Right lobe of liver (tissue), 6 donors: Measurements from ENCODE around the gene CMBL. TPM values are rescaled to one million over a fixed set of nuclear protein-coding genes. Genes with fewer than 3 reads are reported as not detected.

Experiments
- ATAC-seq, 4 donors: fragments of 200-7000 bp; cut with Tn5 transposase; one replicate each; pipeline ENCODE4 v1.9.1; 2020; ENCODE audit warnings: mild to moderate bottlenecking in 4 of 4, moderate library complexity in 4 of 4
- DNase-seq, 3 donors: peaks; one replicate each; pipeline ENCODE4 v3.0.0-alpha.2; 2020
- H3K27ac ChIP-seq, 3 donors: fragments of 200-600 bp; one replicate each; pipeline ENCODE4 v1.8.0; 2022
- H3K27me3 ChIP-seq, 2 donors: fragments of 200-600 bp; one replicate each; pipeline ENCODE4 v1.8.0; 2022
- H3K36me3 ChIP-seq, 4 donors: fragments of 200-600 bp; sonication (generic) in 1 of 4; one replicate each; pipeline versions ENCODE4 v1.5.1 to v1.8.0; 2017 to 2022; ENCODE audit warnings: control low read depth in 1 of 4
- H3K4me1 ChIP-seq, 4 donors: fragments of 200-600 bp; sonication (generic) in 1 of 4; one replicate each; pipeline versions ENCODE4 v1.5.1 to v1.8.0; 2017 to 2022; ENCODE audit warnings: control low read depth in 1 of 4
- H3K4me3 ChIP-seq, 3 donors: fragments of 200-600 bp; one replicate each; pipeline ENCODE4 v1.8.0; 2022
- H3K9me3 ChIP-seq, 4 donors: fragments of 200-600 bp; sonication (generic) in 1 of 4; one replicate each; pipeline versions ENCODE4 v1.5.1 to v1.8.0; 2017 to 2022; ENCODE audit warnings: control low read depth in 1 of 4
- CTCF ChIP-seq, 4 donors: fragments of 200-600 bp in 3 of 4; fragments of 450-650 bp in 1 of 4; IDR thresholded peaks; one replicate each; pipeline versions ENCODE4 v1.5.1 to v1.8.0; 2016 to 2022; ENCODE audit warnings: antibody characterized with exemption in 4 of 4, mild to moderate bottlenecking in 2 of 4
- POLR2A ChIP-seq: fragments of 450-650 bp; IDR thresholded peaks from one replicate; pipeline ENCODE4 v1.6.1; 2017; ENCODE audit warnings: antibody characterized with exemption, mild to moderate bottlenecking
- WGBS: methylation state at CpG from one replicate; pipeline ENCODE4 v1.1.6; 2018; ENCODE audit warnings: low coverage, low lambda C conversion rate; ENCODE audit not compliant: insufficient coverage; ENCODE audit errors: missing lambda C conversion rate; 5-methylcytosine and 5-hydroxymethylcytosine counted together
- intact Hi-C, 2 donors: fragments of 100-400 bp; cut with DNase I; formaldehyde crosslinking; loops; one replicate each; pipeline versions ENCODE4 v1.11.2 to v1.14.1; 2022
- total RNA-seq, 6 experiments: library from RNA; depleted of rRNA in 2 of 6; stranded (reverse); fragments of >200 nt in 2 of 6; fragmentation: NEBNext Ultra II Directional in 3 of 6; extraction: Animal tissue kit (Norgen Biotek cat#: 25700) in 3 of 6; gene quantifications; one replicate each; pipeline versions ENCODE4 v1.1.0 to v1.2.4, GENCODE V29; 2016 to 2023
- donor health status: DM: no; HTN: yes; CAD: no.
- donor health status: DM: no; HTN: no; CAD: no.
- donor health status: DM: no; HTN: no; CAD: no.
- donor health status: DM: no; HTN: yes; CAD: no.
- donor health status: DM: no; HTN: yes; CAD: no.

Gene CMBL
- total RNA-seq, 6 experiments from 2014 or later = 29.4 to 206 (median 97.7) TPM

GRCh38 chr5:10246761-10247160, 60.9 kb downstream of the CMBL start:
- H3K27me3 ChIP-seq = no peaks in the 10 kb centered on the region
- H3K27ac ChIP-seq = no peak overlapping the region
- no peak for ATAC-seq
- WGBS = 88% methylated on average over 3 of the region's 3 CpGs
- TF ChIP-seq CTCF (IDR thresholded peaks at IDR 0.05) (no peak), POLR2A (no peak)
- H3K36me3 ChIP-seq = no peaks in the 10 kb centered on the region
- no peak for DNase-seq
- H3K4me1 ChIP-seq = peaks cover 0 to 18% (median 0%) of the 10 kb centered on the region in 4 donors
- no peak overlapping the region for H3K4me3 ChIP-seq
- H3K9me3 ChIP-seq = no peaks in the 10 kb centered on the region
- intact Hi-C loops = no loop called here

DNA sequence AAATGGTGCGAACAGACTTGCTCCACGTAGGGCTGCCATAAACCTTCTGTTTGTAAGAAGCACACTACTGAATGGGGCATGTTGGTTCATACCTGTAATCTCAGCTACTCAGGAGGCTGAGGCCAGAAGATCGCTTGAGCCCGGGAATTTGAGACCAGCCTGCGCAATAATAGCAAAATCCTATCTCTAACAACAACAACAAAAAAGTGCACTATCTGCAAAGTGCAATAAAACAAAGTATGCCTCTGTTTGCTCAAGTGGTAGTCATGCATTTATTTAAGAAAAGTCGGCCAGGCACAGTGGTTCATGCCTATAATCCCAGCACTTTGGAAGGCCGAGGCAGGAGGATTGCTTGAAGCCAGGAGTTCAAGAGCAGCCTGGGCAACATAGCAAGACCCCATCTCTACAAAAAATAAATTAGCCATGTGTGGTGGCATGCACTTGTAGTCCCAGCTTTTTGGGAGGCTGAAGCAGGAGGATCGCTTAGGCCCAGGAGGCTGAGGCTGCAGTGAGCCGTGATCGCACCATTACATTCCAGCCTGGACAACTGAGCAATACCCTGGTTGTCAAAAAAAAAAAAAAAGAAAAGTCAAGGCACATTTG, 63.3 kb downstream of the CMBL start:
- H3K27me3 ChIP-seq = no peaks in the 10 kb centered on the region
- H3K4me1 ChIP-seq = peaks cover 0 to 11% (median 0%) of the 10 kb centered on the region in 4 donors
- H3K27ac ChIP-seq = no peak overlapping the region
- no peak for ATAC-seq
- H3K4me3 ChIP-seq = no peak overlapping the region
- no peaks in the 10 kb centered on the region for H3K9me3 ChIP-seq
- H3K36me3 ChIP-seq = no peaks in the 10 kb centered on the region
- TF ChIP-seq CTCF (IDR thresholded peaks at IDR 0.05) (no peak), POLR2A (no peak)
- intact Hi-C loops = no loop called here
- 100% methylated on average over 8 of the region's 10 CpGs for WGBS
- no peak for DNase-seq

DNA sequence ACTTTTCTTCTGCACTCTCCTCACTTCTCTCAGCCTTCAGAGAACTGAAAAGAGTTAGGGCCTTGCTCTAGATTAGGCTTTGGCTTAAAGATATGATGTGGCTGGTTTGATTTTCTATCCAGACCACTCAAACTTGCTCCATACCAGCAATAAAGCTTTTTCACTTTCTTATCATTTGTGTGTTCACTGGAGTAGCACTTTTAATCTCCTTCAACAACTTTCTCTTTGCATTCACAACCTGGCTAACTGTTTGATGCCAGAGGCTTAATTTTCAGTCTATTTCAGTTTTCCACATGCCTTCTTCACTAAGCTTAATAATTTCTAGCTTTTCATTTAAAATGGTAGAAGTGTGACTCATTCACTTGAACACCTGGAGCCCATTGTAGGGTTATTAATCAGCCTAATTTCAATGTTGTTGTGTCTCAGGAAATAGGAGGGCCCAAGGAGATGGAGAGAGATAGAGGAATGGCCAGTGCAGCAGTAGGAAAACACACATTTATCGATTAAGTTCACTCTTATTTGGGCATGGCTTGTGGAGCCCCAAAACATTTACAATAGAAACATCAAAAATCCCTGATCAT, 64.0 kb downstream of the CMBL start:
- Histone ChIP-seq H3K4me1 (peaks cover 0 to 7% (median 0%) of the 10 kb centered on the region in 4 donors), H3K9me3 (no peaks in the 10 kb centered on the region), H3K27me3 (no peaks in the 10 kb centered on the region), H3K36me3 (no peaks in the 10 kb centered on the region), H3K27ac (no peak overlapping the region), H3K4me3 (no peak overlapping the region)
- intact Hi-C loops = no loop called here
- DNase-seq (no peak), ATAC-seq (no peak)
- TF ChIP-seq POLR2A (no peak), CTCF (IDR thresholded peaks at IDR 0.05) (no peak)
- WGBS = 78% methylated on average over 1 of the region's 1 CpG

DNA sequence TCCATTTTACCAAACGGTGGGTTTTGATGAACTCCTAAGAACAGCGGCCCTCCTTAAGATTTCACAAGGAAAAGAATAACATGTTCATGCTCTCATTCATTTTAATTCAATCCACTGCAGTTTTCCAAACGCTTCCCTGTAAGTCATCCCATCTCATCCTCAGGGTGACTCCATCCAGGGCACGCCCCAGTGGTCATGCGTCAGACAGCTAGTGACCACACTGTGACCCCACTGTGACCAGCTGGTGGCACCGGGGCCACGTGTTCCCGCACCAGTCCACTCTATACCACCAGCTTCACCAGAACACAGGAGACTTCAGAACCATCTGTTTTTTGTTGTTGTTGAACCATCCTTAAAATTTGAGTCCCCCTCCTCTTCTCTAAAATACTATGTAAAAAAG, 72.4 kb downstream of the CMBL start:
- H3K4me1 ChIP-seq = no peaks in the 10 kb centered on the region
- H3K4me3 ChIP-seq = no peak overlapping the region
- no peak for DNase-seq
- TF ChIP-seq POLR2A (no peak), CTCF (IDR thresholded peaks at IDR 0.05) (no peak)
- H3K27ac ChIP-seq = no peak overlapping the region
- peaks cover 0 to 31% (median 1%) of the 10 kb centered on the region in 4 donors for H3K36me3 ChIP-seq
- ATAC-seq = no peak
- WGBS = 76% methylated on average over 7 of the region's 8 CpGs
- no peaks in the 10 kb centered on the region for H3K9me3 ChIP-seq
- H3K27me3 ChIP-seq = no peaks in the 10 kb centered on the region
- intact Hi-C loops = no loop called here
